Measurements from ENCODE around the gene DNTTIP2.
"Not testable (repeated sequence)": the region's sequence is repeated elsewhere in the genome, so short reads cannot be mapped to it uniquely, and the experiment has no call there.

The DNTTIP2 gene

DNA sequence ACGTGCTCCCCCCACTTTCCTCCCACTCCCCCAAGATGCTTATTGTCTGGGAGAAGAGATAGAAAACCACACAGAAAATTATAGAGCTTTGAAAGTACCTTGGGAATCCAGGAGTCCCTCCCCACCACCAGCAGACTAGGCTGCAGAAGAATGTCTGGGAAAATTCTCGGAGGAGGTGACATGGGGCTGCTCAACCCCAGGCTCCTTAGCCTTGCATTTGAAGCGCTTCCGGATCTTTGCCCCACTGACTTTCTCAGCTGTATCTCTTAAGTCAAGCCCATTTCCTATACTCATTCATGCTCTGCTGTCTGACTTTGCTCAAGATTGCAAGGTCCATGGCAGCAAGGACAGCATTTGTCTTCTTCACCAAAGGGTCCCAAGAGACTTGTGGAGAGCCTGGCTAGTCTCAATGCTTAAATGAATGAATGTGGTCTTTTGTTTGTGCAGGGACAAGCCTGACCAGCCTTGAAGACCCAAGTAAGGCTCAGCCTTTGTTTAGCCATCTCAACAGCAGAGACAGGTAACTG is 38.0 kb downstream of the DNTTIP2 start:
- DNase-seq (ENCODE audit: low read depth) = no peak

DNA sequence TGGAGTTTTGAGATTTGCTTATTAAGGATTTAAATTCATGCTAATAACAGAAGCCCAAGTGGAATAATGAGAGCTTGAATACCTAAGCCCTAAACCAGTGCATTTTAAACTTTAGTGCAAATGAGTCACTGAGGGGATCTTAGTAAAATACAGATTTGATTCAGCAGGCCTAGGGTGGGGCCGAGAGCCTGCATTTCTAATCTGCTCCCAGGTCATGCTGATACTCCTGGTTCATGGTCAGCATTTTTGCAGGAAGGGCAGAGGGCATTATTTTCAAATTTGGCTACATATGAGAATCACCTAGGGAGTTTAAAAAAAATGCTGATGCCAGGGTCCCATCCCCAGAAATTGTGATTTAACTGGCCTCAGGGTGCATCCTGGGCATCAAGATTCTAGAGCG is 39.3 kb downstream of the DNTTIP2 start:
- no peak for DNase-seq (ENCODE audit: low read depth)

- DNase-seq (ENCODE audit: low read depth) = no peak
These were observed 39.7 kb downstream of the DNTTIP2 start for GRCh38 chr1:93839307-93839706.

GRCh38 chr1:93837961-93838360 is 41.0 kb downstream of the DNTTIP2 start:
- no peak for DNase-seq (ENCODE audit: low read depth)

DNA sequence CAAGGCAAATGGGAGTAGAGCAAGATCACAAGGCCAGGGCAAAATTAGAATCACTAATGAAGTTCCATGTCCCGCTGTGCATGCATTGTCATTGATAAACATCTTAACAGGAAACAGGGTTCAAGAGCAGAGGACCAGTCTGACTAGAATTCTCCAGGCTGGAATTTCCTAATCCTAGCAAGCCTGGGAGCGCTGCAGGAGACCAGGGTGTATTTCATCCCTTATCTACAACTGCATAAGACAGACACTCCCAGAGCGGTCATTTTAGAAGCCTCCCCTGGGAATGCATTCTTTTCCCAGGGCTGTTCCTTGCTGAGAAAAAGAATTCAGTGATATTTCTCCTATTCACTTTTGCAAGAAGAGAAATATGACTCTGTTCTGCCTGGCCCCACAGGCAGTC is 45.7 kb downstream of the DNTTIP2 start:
- DNase-seq (ENCODE audit: low read depth) = not testable (repeated sequence)

DNA sequence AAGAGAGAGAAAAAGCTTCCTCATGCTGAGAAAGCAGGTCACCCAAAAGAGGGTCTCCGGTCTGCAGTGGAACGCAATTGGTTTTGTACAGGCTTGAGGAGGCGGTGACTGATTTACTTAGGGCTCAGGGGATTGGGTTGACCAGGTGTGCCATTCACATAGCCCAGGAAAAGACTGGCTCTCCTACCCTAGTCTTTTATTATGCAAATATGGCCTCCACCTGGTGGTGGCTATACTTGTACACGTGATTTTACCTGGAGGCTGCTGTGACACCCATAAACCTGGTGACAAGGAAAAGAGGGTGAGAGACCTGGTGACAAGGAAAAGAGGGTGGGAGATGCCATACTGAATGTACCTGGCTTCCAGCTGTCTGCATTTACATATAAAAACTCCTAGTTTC is 49.9 kb downstream of the DNTTIP2 start:
- no peak for DNase-seq (ENCODE audit: low read depth)

- no peak for DNase-seq (ENCODE audit: low read depth)
These were observed 50.6 kb downstream of the DNTTIP2 start for GRCh38 chr1:93828367-93828755.

GRCh38 chr1:93827633-93828366 is 51.2 kb downstream of the DNTTIP2 start:
- DNase-seq (ENCODE audit: low read depth) = no peak

- no peak for DNase-seq (ENCODE audit: low read depth)
These were observed 51.9 kb downstream of the DNTTIP2 start for GRCh38 chr1:93827128-93827527.

DNA sequence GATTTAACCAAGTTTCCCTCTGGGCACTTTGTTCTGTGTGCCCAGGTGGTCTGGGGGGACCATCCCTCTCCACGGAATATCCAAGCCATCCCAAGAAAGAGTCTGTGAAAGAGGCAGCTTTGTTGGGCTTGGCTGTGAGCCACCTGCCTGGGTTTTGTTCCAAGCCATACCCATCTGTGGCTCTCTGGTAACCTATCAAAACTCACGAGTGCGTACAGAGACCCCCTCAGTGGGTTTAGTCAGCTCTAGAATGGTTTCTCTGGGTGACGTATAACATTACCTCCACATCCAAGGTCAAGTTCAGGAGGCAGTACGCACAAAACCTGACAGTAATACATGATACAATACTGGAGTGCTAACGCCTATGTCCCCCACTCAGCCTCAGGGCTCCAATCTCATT is 54.2 kb downstream of the DNTTIP2 start:
- DNase-seq (ENCODE audit: low read depth) = no peak

- no peak for DNase-seq (ENCODE audit: low read depth)
These were observed 56.1 kb downstream of the DNTTIP2 start for GRCh38 chr1:93822730-93823425.

DNA sequence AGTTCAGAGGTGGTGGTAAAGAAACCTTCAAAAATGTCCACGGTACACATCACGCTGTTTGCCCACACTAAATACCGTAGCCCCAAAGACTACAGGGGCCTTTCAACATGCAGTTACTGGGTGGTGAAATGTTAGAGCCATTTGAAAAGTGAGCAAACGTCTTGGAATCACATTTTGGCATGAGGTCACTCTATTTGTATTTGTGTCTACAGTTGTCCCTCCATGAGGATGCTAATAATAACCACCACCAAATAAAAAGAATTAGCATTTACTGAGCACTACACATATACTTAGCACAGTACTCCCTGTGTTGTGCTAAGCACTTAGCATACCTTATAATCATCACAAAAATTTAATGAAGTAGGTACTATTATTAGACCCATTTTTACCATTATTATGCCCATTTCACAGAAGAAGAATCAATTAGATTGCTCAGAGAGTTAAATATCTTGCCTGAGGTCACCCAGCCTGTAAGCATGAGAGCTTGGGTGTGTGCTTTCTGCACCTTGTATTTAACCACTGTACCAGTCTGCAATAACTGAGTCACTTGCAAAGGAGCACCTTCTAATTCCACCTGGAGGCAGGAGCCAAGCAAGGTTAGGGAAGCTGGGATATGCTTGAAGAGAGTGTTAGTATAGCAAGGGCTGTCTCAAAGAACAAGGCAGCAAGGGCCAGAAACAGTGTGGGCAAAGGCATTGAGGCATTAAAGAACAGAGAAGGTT is 57.4 kb downstream of the DNTTIP2 start:
- DNase-seq (ENCODE audit: low read depth) = no peak

GRCh38 chr1:93820554-93821422 is 58.2 kb downstream of the DNTTIP2 start:
- no peak for DNase-seq (ENCODE audit: low read depth)

DNA sequence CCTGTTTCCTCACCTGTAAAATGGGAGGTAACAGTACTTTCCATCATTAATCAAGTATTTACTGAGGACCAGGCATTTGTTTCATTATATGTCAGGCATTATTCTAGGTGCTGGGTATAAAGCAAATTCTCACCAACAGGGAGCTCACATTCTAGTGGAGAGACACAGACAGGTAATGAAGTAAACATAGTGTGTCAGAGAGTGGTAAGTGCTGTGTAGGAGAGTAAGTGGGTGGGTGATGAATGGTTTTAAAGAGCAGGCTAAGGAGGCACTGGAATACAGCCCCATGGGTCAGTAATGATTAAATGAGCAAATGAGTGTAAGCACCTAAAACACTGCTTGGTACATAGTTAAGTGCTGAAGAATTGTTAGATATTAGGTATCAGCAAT is 60.4 kb downstream of the DNTTIP2 start:
- DNase-seq (ENCODE audit: low read depth) = no peak

DNA sequence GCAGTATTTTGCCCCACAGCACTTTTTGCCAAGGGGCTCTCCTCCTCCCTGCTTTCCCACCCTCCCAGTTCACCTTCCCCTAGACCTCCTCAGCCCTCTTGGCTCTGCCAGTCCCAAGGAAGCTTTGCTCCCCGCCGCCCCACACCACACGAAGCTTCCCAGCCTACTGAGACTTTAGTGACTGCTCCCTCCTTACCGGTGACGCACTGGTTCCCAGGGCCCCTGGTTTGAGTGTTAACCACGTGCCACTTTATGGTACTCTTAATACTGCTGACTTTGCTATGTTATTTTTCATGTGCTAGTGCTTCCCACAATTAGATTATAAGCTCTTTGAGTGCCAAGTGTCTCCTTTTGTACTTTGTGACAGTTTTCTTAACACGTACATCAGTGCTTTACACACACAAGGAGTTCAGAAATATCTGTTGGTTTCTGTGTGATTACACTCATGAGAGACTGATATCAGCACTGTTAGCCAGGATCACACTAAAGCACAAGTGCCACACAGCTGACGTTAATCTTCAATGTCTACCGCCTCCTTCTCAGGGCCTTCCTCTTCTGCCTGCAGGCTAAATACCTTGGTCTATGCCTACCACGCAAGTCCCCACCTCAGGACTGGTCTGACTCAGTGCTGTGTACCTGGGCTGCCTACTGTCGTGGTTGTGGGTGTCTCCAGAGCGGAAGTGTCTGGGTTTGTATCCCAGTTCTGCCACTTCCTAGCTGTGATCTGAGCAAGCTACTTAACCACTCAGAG is 61.0 kb downstream of the DNTTIP2 start:
- DNase-seq (ENCODE audit: low read depth) = peak; percentile 12

DNA sequence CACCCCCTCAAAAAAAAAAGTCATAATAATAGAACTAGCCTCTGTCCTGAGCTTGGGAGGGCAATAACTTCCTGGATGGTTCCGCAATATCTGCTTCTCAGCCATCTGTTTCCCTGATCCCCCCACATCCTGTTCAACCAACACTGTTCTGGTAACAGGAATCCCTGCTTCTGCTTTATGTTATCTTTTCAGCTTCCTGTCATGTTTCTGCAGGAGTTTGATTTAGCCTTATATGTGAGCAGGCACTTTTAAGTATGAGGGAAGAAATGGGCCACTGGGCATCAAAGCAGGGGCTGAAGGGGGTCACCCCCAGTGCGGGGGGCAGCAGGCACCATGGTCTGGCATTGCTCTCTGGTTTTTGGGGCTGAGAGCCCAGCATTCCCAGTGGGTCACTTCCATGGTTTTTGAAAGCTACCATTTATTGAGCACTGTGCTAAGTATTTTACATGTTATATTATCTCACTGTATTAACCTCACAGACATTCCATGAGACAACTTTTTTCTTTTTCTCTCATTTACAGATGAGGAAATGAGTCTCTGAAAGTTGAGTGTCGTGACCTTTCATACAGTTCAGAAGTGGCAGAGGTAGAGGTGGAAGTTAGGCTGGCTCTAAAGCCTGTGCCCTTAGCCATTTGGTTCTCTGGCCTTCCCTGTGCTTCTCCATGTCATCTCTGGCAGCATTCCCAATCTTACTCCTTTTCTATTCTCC is 61.9 kb downstream of the DNTTIP2 start:
- DNase-seq (ENCODE audit: low read depth) = no peak
